HUDEP-2 (cell line): ENCODE measurements around the gene CNBD2.
"Not testable (repeated sequence)": the region's sequence is repeated elsewhere in the genome, so short reads cannot be mapped to it uniquely, and the experiment has no call there.

Experiments
- DNase-seq, 76 experiments: peaks; one replicate each; lab custom pipeline; 2025; ENCODE audit not compliant: unreplicated experiment in 76 of 76; lab: John Stamatoyannopoulos, UW

CNBD2 gene

GRCh38 chr20:36017048-36017951, 48.9 kb downstream of the CNBD2 start:
- DNase-seq, result no peak

GRCh38 chr20:36018208-36018988, 50.0 kb downstream of the CNBD2 start:
- DNase-seq, result no peak

GRCh38 chr20:36026131-36026530, 57.7 kb downstream of the CNBD2 start:
- DNase-seq, result not testable (repeated sequence)

- no peak for DNase-seq
Measured at GRCh38 chr20:36028106-36028808, 59.9 kb downstream of the CNBD2 start.

- no peak for DNase-seq
Measured at GRCh38 chr20:36030149-36030548, 61.8 kb downstream of the CNBD2 start.

GRCh38 chr20:36031806-36032205, 63.4 kb downstream of the CNBD2 start:
- DNase-seq, result no peak

- DNase-seq, result no peak
Measured at GRCh38 chr20:36034875-36035274, 66.5 kb downstream of the CNBD2 start.

- DNase-seq, result no peak
Measured at GRCh38 chr20:36035745-36036144, 67.4 kb downstream of the CNBD2 start.

- DNase-seq, result no peak
Measured at GRCh38 chr20:36036688-36037087, 68.3 kb downstream of the CNBD2 start.

- no peak for DNase-seq
Measured at GRCh38 chr20:36040571-36040970, 72.2 kb downstream of the CNBD2 start.

GRCh38 chr20:36043441-36043840, 75.1 kb downstream of the CNBD2 start:
- no peak for DNase-seq

- no peak for DNase-seq
Measured at GRCh38 chr20:36043892-36044515, 75.6 kb downstream of the CNBD2 start.

GRCh38 chr20:36045373-36045714, 77.0 kb downstream of the CNBD2 start:
- DNase-seq, result no peak

- DNase-seq, result not testable (repeated sequence)
Measured at GRCh38 chr20:36046073-36046798, 77.8 kb downstream of the CNBD2 start.

GRCh38 chr20:36049408-36049807, 81.0 kb downstream of the CNBD2 start:
- DNase-seq, result peak in 1 of 76 experiments; percentile 14

- DNase-seq, result peak in 75 of 76 experiments; percentile 33 to 93 (median 82)
Measured at GRCh38 chr20:36050436-36051317, 82.3 kb downstream of the CNBD2 start.

- peak in 2 of 76 experiments; percentile 5 to 22 for DNase-seq
Measured at GRCh38 chr20:36051318-36052116, 83.1 kb downstream of the CNBD2 start.

GRCh38 chr20:36052117-36052513, 83.7 kb downstream of the CNBD2 start:
- DNase-seq, result no peak
